K562 (cell line): Measurements from ENCODE around the gene PACSIN1. TPM values are rescaled to one million over a fixed set of nuclear protein-coding genes. Genes with fewer than 3 reads are reported as not detected.

Experiments used
- ATAC-seq: fragments of 200-7000 bp; cut with Tn5 transposase; 3 replicates; pipeline ENCODE4 v1.9.1; 2020; ENCODE audit warnings: moderate library complexity
- BruUV-seq: library from RNA; stranded (reverse); fragments of 400-500 nt; replicated peaks from 2 replicates; lab custom pipeline; 2021; lab: Mats Ljungman, UMichigan
- CTCF ChIA-PET: fragments of 300-600 bp; formaldehyde crosslinking; extraction: SDS; loops from one replicate; lab custom pipeline; 2021; ENCODE audit warnings: low intra/inter-chr PET ratio; lab: Yijun Ruan, JAX
- POLR2A ChIA-PET: fragments of 300-600, 350-650 bp; sonication (Branson Sonifier 250); formaldehyde crosslinking; extraction: SDS; loops from one replicate; lab custom pipeline; 2021; ENCODE audit warnings: antibody characterized with exemption, inconsistent platforms; lab: Yijun Ruan, JAX
- DNase-seq, 4 experiments: peaks; one replicate each; pipeline versions ENCODE4 v3.0.0 to v3.0.0-alpha.2; 2011 to 2018; ENCODE audit warnings: low spot score in 3 of 4, mixed read lengths in 3 of 4; ENCODE audit errors: extremely low read depth in 1 of 4
- FAIRE-seq: peaks from 2 replicates; lab custom pipeline; 2011; peaks lifted over from hg19 to GRCh38; lab: Jason Lieb, UNC
- H2AFZ ChIP-seq: 2 replicates; pipeline ENCODE4 v1.6.0; 2011; ENCODE audit warnings: low read depth, low read length, control low read depth, inconsistent platforms
- H3K27ac ChIP-seq: fragments of 200-600 bp; 3 replicates; pipeline ENCODE4 v1.8.0; 2011; ENCODE audit warnings: low read depth, mild to moderate bottlenecking, control low read depth, inconsistent platforms, low read length, moderate library complexity, mixed read lengths; ENCODE audit errors: extremely low read depth
- H3K27me3 ChIP-seq, 2 experiments: fragments of 300-600 bp in 1 of 2; 2 replicates in 1 of 2; 3 replicates in 1 of 2; pipeline versions ENCODE4 v1.6.0 to v1.8.0; 2011; ENCODE audit warnings: inconsistent platforms in 2 of 2, low read length in 2 of 2, mild to moderate bottlenecking in 1 of 2, mixed read lengths in 1 of 2, moderate library complexity in 1 of 2; ENCODE audit not compliant: control insufficient read depth in 2 of 2, insufficient read depth in 2 of 2
- H3K36me3 ChIP-seq: fragments of 300-600 bp; 3 replicates; pipeline ENCODE4 v1.8.0; 2011; ENCODE audit warnings: mild to moderate bottlenecking, low read length, inconsistent platforms; ENCODE audit not compliant: control insufficient read depth, insufficient read depth
- H3K4me1 ChIP-seq, 2 experiments: fragments of 200-600 bp in 1 of 2; replicated peaks in 1 of 2; 2 replicates in 1 of 2; 3 replicates in 1 of 2; pipeline versions ENCODE4 v1.5.1 to v1.8.0; 2011; ENCODE audit warnings: inconsistent platforms in 2 of 2, low read length in 2 of 2, mild to moderate bottlenecking in 1 of 2, mixed read lengths in 1 of 2, moderate library complexity in 1 of 2; ENCODE audit not compliant: control insufficient read depth in 2 of 2, insufficient read depth in 2 of 2
- H3K4me2 ChIP-seq: 2 replicates; pipeline ENCODE4 v1.6.1; 2011; ENCODE audit warnings: low read length, control low read depth, inconsistent platforms, mixed read lengths; ENCODE audit not compliant: insufficient read depth
- H3K4me3 ChIP-seq: fragments of 200-600 bp; sonication (generic), shearing (Covaris generic); 2 replicates; pipeline ENCODE4 v1.5.1; 2016; ENCODE audit warnings: control low read depth, inconsistent platforms
- H3K79me2 ChIP-seq: fragments of 200-600 bp; 3 replicates; pipeline ENCODE4 v1.8.0; 2011; ENCODE audit warnings: low read length, inconsistent platforms; ENCODE audit not compliant: control insufficient read depth, insufficient read depth
- H3K9ac ChIP-seq, 2 experiments: 2 replicates each; pipeline versions ENCODE4 v1.6.0 to v1.6.1; 2011; ENCODE audit warnings: low read depth in 2 of 2, low read length in 2 of 2, control low read depth in 1 of 2, inconsistent platforms in 1 of 2, mild to moderate bottlenecking in 1 of 2, mixed read lengths in 1 of 2; ENCODE audit not compliant: insufficient read depth in 1 of 2
- H3K9me1 ChIP-seq: one replicate; pipeline ENCODE4 v1.6.0; 2011; ENCODE audit warnings: inconsistent platforms, mild to moderate bottlenecking, low read length, moderate library complexity; ENCODE audit not compliant: control insufficient read depth, insufficient read depth
- H3K9me3 ChIP-seq: replicated peaks from 2 replicates; pipeline ENCODE4 v1.5.1; 2011; ENCODE audit warnings: low read depth, low read length, inconsistent platforms; ENCODE audit not compliant: control insufficient read depth, insufficient read depth
- H4K20me1 ChIP-seq: replicated peaks from 2 replicates; pipeline ENCODE4 v1.6.1; 2011; ENCODE audit warnings: low read length, inconsistent platforms, mixed read lengths; ENCODE audit not compliant: control insufficient read depth, insufficient read depth
- GTF2F1 ChIP-seq: IDR thresholded peaks from 2 replicates; pipeline ENCODE4 v1.6.1; 2011; ENCODE audit warnings: low read depth, low read length, improper control_type of control experiment
- JUNB ChIP-seq: fragments of 450-650 bp; formaldehyde crosslinking; conservative IDR thresholded peaks from 2 replicates; pipeline ENCODE4 v1.4.0; 2020; ENCODE audit warnings: mild to moderate bottlenecking
- KHSRP ChIP-seq: fragments of 450-650 bp; IDR thresholded peaks from 2 replicates; pipeline ENCODE4 v1.6.1; 2017
- KLF6 ChIP-seq: fragments of 250-450 bp; sonication (Bioruptor Pico); IDR thresholded peaks from 2 replicates; pipeline ENCODE4 v1.4.0; 2020; ENCODE audit warnings: mild to moderate bottlenecking, moderate library complexity, borderline replicate concordance
- NELFE ChIP-seq: IDR thresholded peaks from 2 replicates; pipeline ENCODE4 v1.6.1; 2011; ENCODE audit warnings: mild to moderate bottlenecking; ENCODE audit not compliant: insufficient read depth, insufficient read length
- POLR2H ChIP-seq: IDR thresholded peaks from 2 replicates; pipeline ENCODE4 v1.6.1; 2016; ENCODE audit warnings: missing genetic modification characterization, low read depth, mild to moderate bottlenecking, control low read depth, missing compliant biosample characterization, moderate library complexity
- RBM14 ChIP-seq: fragments of 200-400 bp; formaldehyde crosslinking; IDR thresholded peaks from 2 replicates; pipeline ENCODE4 v1.6.1; 2018; ENCODE audit warnings: low read depth, mild to moderate bottlenecking, low read length, moderate library complexity, borderline replicate concordance; ENCODE audit not compliant: insufficient read depth
- TEAD4 ChIP-seq, 2 experiments: sonication (generic) in 1 of 2; formaldehyde crosslinking in 1 of 2; IDR thresholded peaks; 2 replicates each; pipeline versions ENCODE4 v1.6.1 to v1.8.0; 2012 to 2022; ENCODE audit warnings: borderline replicate concordance in 1 of 2, inconsistent platforms in 1 of 2, low read length in 1 of 2, mild to moderate bottlenecking in 1 of 2, missing genetic modification reagents in 1 of 2
- ZNF184 ChIP-seq: sonication (generic); formaldehyde crosslinking; IDR thresholded peaks from 2 replicates; pipeline ENCODE4 v1.5.0; 2020; ENCODE audit warnings: missing genetic modification reagents
- ZNF41 ChIP-seq: fragments of 250-450 bp; sonication (Bioruptor Pico); conservative IDR thresholded peaks from 2 replicates; pipeline ENCODE4 v1.4.0; 2020; ENCODE audit warnings: mild to moderate bottlenecking
- WGBS: fragments of 100-300 bp; shearing (Covaris generic); methylation state at CpG from one replicate; pipeline ENCODE4 v1.1.6; 2016; ENCODE audit warnings: low coverage, mixed read lengths; ENCODE audit not compliant: insufficient coverage; ENCODE audit errors: missing lambda C conversion rate; 5-methylcytosine and 5-hydroxymethylcytosine counted together
- in situ Hi-C: fragments of 300-500 bp; cut with MboI; formaldehyde crosslinking; loops from 4 replicates; pipeline ENCODE4 v1.15.0; 2018; ENCODE audit warnings: inconsistent platforms, mixed read lengths
- intact Hi-C: fragments of 100-400 bp; cut with micrococcal nuclease; formaldehyde crosslinking; loops from 2 replicates; pipeline ENCODE4 v1.14.2; 2022
- polyA plus RNA-seq, 8 experiments: library from polyadenylated mRNA; depleted of rRNA in 4 of 8; stranded (reverse) in 5 of 8; unstranded in 3 of 8; fragments of >200 nt; fragmentation: Nextera tagmentation in 2 of 8; fragmentation: Illumina TruSeq in 1 of 8; extraction: Ambion mirVana in 2 of 8; extraction: Trizol in 1 of 8; gene quantifications; 2 replicates each; pipeline versions ENCODE4 v1.2.1 to v1.2.3, GENCODE V29; 2011 to 2014; ENCODE audit warnings: inconsistent platforms in 1 of 8, missing spikeins in 1 of 8
- total RNA-seq, 7 experiments: library from RNA; depleted of rRNA in 6 of 7; stranded (reverse); fragments of >200 nt in 6 of 7; fragmentation: Illumina TruSeq in 2 of 7; extraction: Trizol in 2 of 7; gene quantifications; 2 replicates each; pipeline versions ENCODE4 v1.2.1 to v1.2.3, GENCODE V29; 2011 to 2021; ENCODE audit warnings: low replicate concordance in 1 of 7
- TF ChIP-seq, protein P1 (sequence below), 2 experiments: fragments of 150-350 bp in 1 of 2; IDR thresholded peaks; 2 replicates each; pipeline ENCODE4 v1.6.1; 2012 to 2016; ENCODE audit warnings: low read depth in 2 of 2, low read length in 2 of 2, mild to moderate bottlenecking in 1 of 2, moderate library complexity in 1 of 2
- TF ChIP-seq, protein P2 (sequence below), 2 experiments: fragments of 200-800 bp in 1 of 2; sonication (Bioruptor generic) in 1 of 2; sonication (generic) in 1 of 2; formaldehyde crosslinking in 1 of 2; IDR thresholded peaks in 1 of 2; conservative IDR thresholded peaks in 1 of 2; 2 replicates each; pipeline versions ENCODE4 v1.5.0 to v1.6.1; 2016 to 2020; ENCODE audit warnings: missing compliant biosample characterization in 1 of 2, missing genetic modification characterization in 1 of 2, missing genetic modification reagents in 1 of 2

Gene PACSIN1
- total and polyA plus RNA-seq, 9 of the 15 experiments (the other 6 are each of a cell fraction or from before 2014, with no cell fraction given) = 0.01 to 1.7 (median 0.45) TPM

DNA sequence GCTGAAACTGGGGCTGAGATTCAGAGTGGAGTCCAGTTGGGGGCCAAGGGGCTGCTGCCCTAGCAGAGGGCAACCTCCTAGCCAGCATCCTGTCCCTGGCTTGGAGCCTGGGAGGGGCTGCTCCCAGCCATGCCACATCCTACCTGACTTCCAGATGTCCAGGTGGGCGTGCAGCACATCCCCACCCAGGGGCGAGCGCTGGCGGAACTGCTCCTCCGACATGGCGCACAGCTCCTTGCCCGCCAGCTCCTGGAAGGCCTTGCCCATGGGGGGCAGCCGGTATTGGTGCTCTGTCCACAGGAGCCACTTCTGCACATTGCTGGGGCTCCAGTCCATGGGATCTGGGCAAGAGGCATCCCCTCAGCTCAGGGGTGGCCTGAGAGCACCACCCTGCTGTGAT, 75.0 kb downstream of the PACSIN1 start:
- no peaks in the 10 kb centered on the region for H3K79me2 ChIP-seq
- H4K20me1 ChIP-seq = no peaks in the 10 kb centered on the region
- H3K27me3 ChIP-seq = no peaks in the 10 kb centered on the region
- H3K27ac ChIP-seq = no peak overlapping the region
- H3K4me2 ChIP-seq = no peak overlapping the region
- ChIA-PET CTCF (no interaction called here), POLR2A (no interaction called here)
- in situ Hi-C loops (no loop called here), intact Hi-C loops (no loop called here)
- no peak for ATAC-seq
- H3K9ac ChIP-seq = no peak overlapping the region; a peak in 1 of 4 replicates
- no peak for DNase-seq
- H2AFZ ChIP-seq = no peak overlapping the region
- H3K36me3 ChIP-seq = no peaks in the 10 kb centered on the region
- H3K4me3 ChIP-seq = no peak overlapping the region
- TF ChIP-seq, protein P1, sequence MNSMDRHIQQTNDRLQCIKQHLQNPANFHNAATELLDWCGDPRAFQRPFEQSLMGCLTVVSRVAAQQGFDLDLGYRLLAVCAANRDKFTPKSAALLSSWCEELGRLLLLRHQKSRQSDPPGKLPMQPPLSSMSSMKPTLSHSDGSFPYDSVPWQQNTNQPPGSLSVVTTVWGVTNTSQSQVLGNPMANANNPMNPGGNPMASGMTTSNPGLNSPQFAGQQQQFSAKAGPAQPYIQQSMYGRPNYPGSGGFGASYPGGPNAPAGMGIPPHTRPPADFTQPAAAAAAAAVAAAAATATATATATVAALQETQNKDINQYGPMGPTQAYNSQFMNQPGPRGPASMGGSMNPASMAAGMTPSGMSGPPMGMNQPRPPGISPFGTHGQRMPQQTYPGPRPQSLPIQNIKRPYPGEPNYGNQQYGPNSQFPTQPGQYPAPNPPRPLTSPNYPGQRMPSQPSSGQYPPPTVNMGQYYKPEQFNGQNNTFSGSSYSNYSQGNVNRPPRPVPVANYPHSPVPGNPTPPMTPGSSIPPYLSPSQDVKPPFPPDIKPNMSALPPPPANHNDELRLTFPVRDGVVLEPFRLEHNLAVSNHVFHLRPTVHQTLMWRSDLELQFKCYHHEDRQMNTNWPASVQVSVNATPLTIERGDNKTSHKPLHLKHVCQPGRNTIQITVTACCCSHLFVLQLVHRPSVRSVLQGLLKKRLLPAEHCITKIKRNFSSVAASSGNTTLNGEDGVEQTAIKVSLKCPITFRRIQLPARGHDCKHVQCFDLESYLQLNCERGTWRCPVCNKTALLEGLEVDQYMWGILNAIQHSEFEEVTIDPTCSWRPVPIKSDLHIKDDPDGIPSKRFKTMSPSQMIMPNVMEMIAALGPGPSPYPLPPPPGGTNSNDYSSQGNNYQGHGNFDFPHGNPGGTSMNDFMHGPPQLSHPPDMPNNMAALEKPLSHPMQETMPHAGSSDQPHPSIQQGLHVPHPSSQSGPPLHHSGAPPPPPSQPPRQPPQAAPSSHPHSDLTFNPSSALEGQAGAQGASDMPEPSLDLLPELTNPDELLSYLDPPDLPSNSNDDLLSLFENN (IDR thresholded peaks at IDR 0.05; ENCODE audit: low read depth in 2 of 2, low read length in 2 of 2) = no peak
- TF ChIP-seq ZNF41 (CRISPR knock-in tag) (no peak), ZNF184 (CRISPR knock-in tag) (no peak), TEAD4 (IDR thresholded peaks at IDR 0.05; ENCODE audit: low read length) (no peak), TEAD4 (CRISPR knock-in tag; IDR thresholded peaks at IDR 0.05; ENCODE audit: borderline replicate concordance) (no peak), POLR2H (tag) (no peak), GTF2F1 (no peak), KHSRP (no peak), RBM14 (no peak), KLF6 (CRISPR knock-in tag) (no peak), NELFE (no peak), JUNB (CRISPR knock-in tag) (no peak)
- TF ChIP-seq, protein P2, sequence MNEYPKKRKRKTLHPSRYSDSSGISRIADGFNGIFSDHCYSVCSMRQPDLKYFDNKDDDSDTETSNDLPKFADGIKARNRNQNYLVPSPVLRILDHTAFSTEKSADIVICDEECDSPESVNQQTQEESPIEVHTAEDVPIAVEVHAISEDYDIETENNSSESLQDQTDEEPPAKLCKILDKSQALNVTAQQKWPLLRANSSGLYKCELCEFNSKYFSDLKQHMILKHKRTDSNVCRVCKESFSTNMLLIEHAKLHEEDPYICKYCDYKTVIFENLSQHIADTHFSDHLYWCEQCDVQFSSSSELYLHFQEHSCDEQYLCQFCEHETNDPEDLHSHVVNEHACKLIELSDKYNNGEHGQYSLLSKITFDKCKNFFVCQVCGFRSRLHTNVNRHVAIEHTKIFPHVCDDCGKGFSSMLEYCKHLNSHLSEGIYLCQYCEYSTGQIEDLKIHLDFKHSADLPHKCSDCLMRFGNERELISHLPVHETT (CRISPR knock-in tag; conservative IDR thresholded peaks at IDR 0.05 in 1 of 2, IDR thresholded peaks at IDR 0.05 in 1 of 2) = no peak
- FAIRE-seq = no peak
- WGBS = 56% methylated on average over 8 of the region's 8 CpGs
- H3K9me1 ChIP-seq = no peaks in the 10 kb centered on the region
- BruUV-seq = no TSS peak
- H3K9me3 ChIP-seq = no peaks in the 10 kb centered on the region
- H3K4me1 ChIP-seq = peaks cover 21 to 57% of the 10 kb centered on the region in 2 experiments
